Stimulated activated CD4-positive, alpha-beta T cell treated with anti-CD3 and anti-CD28 coated beads, Interleukin-15, amount 100 ng/mL, for 24 hours (primary cell): ENCODE measurements around the gene GMDS.

Experiments
- DNase-seq: peaks from one replicate; pipeline ENCODE4 v3.0.0-alpha.2; 2020

Gene GMDS

GRCh38 chr6:1786455-1787453 is 458.7 kb downstream of the GMDS start:
- peak; percentile 54 for DNase-seq

- DNase-seq, result no peak
These were observed 461.0 kb downstream of the GMDS start for GRCh38 chr6:1784422-1784884.

GRCh38 chr6:1781817-1782184 is 463.6 kb downstream of the GMDS start:
- no peak for DNase-seq

GRCh38 chr6:1781152-1781816 is 464.1 kb downstream of the GMDS start:
- DNase-seq, result no peak

GRCh38 chr6:1780251-1780867 is 465.0 kb downstream of the GMDS start:
- no peak for DNase-seq

GRCh38 chr6:1778686-1779235 is 466.6 kb downstream of the GMDS start:
- no peak for DNase-seq

GRCh38 chr6:1777921-1778685 is 467.3 kb downstream of the GMDS start:
- DNase-seq, result no peak

- DNase-seq, result no peak
These were observed 470.0 kb downstream of the GMDS start for GRCh38 chr6:1775441-1775840.

- no peak for DNase-seq
These were observed 471.0 kb downstream of the GMDS start for GRCh38 chr6:1774226-1774915.

- no peak for DNase-seq
These were observed 471.7 kb downstream of the GMDS start for GRCh38 chr6:1773700-1774099.

- peak; percentile 46 for DNase-seq
These were observed 474.3 kb downstream of the GMDS start for GRCh38 chr6:1770968-1771723.

- peak; percentile 42 for DNase-seq
These were observed 475.0 kb downstream of the GMDS start for GRCh38 chr6:1770435-1770843.

GRCh38 chr6:1767481-1768246 is 477.7 kb downstream of the GMDS start:
- no peak for DNase-seq

GRCh38 chr6:1766654-1767053 is 478.8 kb downstream of the GMDS start:
- DNase-seq, result no peak

- DNase-seq, result no peak
These were observed 480.1 kb downstream of the GMDS start for GRCh38 chr6:1765160-1765903.

GRCh38 chr6:1764397-1764987 is 480.9 kb downstream of the GMDS start:
- no peak for DNase-seq

- DNase-seq, result no peak
These were observed 482.0 kb downstream of the GMDS start for GRCh38 chr6:1763404-1763803.

- DNase-seq, result no peak
These were observed 483.2 kb downstream of the GMDS start for GRCh38 chr6:1762203-1762602.

- no peak for DNase-seq
These were observed 483.9 kb downstream of the GMDS start for GRCh38 chr6:1761477-1761877.
